HG03095 (cell line): ENCODE data around the gene KCNQ1.

Experiments used
- ATAC-seq: cut with Tn5 transposase; IDR thresholded peaks from one replicate; pipeline ENCODE4 v1.9.1; 2021; ENCODE audit warnings: moderate library complexity; ENCODE audit not compliant: unreplicated experiment

KCNQ1 gene

GRCh38 chr11:2549876-2550605 is 105.2 kb downstream of the KCNQ1 start:
- ATAC-seq, result no peak

DNA sequence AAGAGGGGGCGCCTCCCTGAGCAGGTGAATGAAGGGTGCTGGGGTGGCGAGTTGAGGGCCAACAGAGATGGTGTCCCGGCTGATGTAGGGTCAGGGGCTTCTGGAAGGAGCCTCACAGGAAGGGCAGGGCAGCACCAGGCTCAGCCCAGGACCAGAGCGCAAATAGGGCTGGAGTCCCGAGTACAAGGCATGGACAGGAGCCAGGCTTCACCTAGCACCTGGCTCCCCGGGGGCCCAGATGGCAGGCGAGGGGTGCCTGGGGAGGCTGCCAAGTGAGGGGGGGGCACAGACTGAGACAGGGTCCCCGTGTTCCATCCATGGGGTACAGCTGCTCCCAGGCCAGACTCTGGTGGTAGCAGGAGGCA is 105.8 kb downstream of the KCNQ1 start:
- ATAC-seq, result no peak

- no peak for ATAC-seq
Measured at GRCh38 chr11:2551131-2551530, 106.3 kb downstream of the KCNQ1 start.

- no peak for ATAC-seq
Measured at GRCh38 chr11:2552210-2552609, 107.4 kb downstream of the KCNQ1 start.

DNA sequence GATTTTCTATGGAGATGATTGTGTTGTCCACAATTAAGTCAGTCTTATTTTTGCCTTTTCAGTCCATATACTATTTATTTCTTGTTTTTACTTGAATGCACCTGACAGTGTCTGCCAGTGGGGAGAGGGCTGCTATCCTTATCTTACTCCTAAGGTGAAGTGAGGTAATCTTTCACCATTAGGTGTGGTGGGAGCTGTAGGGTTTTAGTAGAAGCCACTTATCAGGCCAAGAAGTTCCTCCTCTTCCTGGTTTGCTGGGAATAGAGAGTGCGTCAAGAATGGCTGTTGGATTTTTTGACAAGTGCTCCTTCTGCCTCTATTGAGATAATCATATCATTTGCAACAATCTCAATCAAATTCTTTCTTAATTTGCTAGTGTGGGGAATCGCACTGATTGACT is 108.4 kb downstream of the KCNQ1 start:
- ATAC-seq, result no peak

DNA sequence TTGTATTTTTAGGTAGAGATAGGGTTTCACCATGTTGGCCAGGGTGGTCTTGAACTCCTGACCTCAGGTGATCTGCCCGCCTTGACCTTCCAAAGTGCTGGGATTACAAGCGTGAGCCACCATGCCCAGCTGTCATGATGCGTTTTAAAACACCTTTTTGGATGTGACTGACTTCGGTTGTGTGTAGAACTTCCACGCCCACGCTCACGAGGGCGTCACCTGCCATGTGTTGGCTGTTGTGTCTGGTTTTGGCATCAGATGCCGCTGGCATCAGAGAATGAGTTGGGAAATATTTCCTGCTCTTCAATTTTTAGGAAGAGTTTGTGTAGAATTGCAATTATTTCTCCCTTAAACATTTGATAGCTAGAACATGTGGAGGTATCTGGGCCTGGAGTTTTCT is 109.1 kb downstream of the KCNQ1 start:
- ATAC-seq, result no peak

DNA sequence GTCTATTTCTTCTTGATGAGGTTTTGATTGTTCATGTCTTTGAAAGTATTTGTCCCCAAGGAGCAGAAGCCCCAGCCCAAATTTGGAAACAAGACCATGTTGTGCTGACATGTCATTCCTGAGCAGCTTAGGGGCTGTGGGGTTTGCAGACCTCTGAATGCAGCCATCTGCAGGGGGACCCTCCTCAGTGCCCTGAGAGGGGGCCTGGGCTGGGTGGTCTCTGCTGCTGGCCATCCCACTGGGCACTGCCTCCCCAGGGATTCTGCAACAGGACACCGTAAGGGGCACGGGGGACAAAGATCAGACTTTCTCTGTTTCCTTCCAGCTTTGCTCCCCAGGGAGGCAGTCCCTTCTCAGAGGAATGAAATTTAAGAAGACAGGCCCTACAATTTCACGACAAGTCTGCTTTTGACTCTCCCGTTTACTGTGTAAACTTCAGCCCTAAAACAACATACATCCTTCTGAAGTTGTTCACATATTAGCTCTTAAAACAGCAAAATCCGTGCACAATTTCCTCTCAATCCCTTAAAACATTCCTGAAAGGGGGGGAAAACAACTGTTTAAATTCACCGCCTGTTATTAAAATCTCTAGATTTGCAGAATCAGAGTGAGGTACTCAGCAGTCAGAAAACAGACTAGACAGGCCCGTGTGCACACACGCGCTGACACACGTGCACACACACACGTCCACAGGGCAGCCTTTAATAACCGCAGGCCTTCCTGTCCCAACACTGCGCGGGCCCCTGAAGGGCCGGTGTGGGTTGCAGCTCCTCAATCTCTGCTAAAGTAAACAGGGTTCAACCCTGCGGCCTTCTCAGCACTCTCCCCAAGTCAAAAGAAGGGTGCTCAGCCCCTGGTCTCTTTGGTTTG is 109.8 kb downstream of the KCNQ1 start:
- ATAC-seq, result no peak

GRCh38 chr11:2555336-2555735 is 110.5 kb downstream of the KCNQ1 start:
- ATAC-seq, result no peak

- ATAC-seq, result no peak
Measured at GRCh38 chr11:2555891-2556290, 111.1 kb downstream of the KCNQ1 start.

DNA sequence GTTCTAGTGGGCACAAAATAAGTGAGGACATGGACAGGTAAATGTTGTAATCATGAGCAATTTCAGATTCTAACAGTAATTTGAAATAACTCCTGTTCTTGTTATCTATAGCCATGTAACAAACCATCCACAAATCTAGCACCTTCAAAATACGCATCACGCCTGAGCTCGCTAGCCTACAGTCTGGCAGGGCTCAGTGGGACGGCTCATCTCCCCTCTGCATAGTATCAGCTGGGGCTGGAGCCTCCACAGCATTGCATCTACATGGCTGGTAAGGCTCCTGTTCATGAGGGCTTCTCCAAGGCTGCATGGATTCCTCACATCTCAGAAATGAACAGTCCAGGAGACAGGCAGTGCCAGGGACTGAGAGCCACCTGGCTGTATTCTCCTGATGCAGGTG is 112.6 kb downstream of the KCNQ1 start:
- no peak for ATAC-seq

DNA sequence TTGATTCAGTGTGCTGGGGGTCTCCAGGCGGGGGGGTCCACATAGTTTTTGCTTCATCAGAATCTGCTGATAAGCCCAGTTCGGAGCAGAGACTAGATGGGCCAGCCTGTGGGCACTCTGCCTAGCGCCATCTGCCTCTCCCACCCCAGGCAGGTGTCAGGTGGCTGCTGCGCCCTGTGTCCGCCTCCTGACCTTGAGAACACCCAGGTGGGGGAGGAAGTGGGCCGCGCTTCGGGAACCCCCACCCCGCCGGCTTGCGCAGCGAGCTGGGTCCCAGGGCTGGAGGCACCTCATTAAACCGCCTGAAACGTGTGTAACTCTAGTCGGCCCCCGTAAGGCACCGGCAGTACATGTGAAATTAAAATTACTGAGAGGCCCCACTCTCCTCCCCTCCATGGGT is 113.6 kb downstream of the KCNQ1 start:
- ATAC-seq, result no peak

DNA sequence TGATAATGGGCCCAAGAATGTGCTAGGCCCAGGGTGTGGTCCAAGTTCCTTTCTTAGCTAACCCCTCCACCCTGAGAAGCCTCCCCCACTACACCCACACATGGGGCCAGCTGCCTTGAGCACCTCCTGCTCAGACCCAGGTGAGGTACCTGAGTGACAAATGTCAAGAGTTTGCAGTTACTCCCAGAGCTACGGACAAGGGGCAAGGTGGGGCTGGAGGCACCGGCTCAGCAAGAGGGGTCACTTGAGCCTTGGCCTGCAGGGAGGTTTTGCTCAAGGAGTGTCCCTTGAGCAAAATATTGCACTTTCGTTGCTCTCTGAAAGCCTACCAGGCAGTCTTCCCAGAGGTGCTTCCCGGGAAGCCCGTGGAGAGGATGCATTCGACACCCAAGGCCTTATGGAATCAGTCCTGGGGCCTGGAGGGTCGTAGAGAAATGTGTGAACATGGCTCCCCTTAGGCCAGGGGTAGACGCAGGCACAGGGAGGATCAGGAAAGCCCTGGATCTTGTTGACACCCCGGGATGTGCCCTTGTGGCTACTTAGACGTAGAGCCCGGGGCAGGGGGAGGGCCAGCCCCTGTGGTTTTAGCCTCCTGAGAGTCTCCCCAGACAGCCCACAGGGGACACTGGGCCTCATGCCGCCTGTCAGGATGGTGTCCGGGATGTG is 114.2 kb downstream of the KCNQ1 start:
- ATAC-seq, result no peak

DNA sequence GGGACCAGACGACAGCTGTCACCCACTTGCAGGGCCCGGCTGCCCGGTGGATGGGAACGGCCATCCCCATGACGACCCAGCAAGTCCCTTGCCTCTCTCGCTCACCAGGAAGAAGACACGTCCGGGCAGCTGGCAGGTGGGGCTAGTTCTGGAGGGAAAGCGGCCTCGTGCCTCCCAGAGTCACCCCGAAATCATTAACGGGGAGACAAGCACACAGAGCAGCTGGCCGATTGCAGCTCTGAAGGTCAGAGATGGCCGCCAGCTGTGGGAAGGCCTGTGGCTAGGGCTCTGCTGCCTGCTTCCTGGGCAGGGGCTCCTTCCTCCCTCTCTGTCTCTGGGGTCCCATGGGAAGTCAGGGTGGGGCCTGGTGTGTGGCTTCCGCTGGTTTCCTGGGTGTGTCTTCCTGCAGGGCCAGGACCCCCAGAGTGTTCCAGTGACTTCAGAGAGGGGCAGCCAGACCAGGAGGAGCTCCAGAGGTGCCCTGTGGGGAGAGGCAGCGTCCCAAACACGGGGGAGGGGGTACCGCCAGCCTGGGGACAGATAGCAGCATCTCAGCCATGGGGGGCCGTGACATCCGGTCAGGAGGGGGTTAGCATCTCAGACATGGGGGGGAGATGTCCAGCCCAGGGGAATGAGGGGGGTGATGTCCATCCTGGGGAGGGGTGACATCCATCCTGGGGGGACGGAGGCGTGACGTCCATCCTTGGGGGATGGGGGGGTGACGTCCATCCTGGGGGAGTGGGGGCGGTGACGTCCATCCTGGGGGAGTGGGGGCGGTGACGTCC is 114.9 kb downstream of the KCNQ1 start:
- no peak for ATAC-seq

DNA sequence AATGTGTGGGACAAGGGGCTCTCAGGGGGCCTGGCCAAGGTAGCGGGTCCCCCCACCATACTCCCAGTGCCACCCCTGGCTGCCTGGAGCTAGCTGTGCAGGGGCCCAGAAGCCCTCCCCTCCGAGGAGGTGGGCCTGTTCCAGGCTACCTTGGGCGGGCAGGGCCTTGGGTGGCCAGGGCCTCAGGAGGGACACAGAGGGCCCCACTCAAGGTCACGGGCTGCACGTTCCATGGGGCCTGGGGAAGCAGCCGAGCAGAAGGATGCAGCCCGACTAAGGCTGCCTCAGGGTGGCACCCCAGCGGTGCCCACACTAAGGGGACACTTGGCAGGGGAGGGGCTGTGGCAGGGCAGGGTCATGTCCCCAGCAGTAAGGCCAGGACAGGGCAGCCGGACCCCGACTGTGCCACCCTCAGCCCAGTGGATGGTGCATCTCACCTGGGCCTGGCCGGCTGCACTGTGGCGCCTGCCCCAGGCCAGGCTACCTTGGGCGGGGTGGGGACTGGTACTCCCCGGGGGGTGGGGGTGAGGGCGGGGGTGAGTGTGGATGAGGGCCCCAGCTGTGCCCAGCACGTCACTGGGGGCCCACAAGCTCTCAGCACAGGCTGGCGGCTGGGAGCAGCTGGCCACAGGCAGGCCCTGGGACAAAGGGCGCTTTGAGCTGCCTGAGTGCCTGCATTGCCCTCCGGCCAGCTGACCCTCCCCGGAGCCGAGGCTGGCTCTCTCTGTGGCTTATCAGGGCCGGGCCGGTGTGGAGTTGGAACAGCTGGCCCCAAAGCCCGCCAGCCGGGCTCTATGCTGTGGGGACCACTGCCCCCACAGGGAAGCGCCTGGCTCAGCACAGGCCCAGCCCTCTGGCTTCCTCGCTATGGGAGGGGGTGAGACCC is 117.1 kb downstream of the KCNQ1 start:
- no peak for ATAC-seq

GRCh38 chr11:2562890-2563212 is 118.0 kb downstream of the KCNQ1 start:
- no peak for ATAC-seq

GRCh38 chr11:2563213-2564007 is 118.6 kb downstream of the KCNQ1 start:
- no peak for ATAC-seq

- ATAC-seq, result no peak
Measured at GRCh38 chr11:2564008-2564530, 119.3 kb downstream of the KCNQ1 start.

DNA sequence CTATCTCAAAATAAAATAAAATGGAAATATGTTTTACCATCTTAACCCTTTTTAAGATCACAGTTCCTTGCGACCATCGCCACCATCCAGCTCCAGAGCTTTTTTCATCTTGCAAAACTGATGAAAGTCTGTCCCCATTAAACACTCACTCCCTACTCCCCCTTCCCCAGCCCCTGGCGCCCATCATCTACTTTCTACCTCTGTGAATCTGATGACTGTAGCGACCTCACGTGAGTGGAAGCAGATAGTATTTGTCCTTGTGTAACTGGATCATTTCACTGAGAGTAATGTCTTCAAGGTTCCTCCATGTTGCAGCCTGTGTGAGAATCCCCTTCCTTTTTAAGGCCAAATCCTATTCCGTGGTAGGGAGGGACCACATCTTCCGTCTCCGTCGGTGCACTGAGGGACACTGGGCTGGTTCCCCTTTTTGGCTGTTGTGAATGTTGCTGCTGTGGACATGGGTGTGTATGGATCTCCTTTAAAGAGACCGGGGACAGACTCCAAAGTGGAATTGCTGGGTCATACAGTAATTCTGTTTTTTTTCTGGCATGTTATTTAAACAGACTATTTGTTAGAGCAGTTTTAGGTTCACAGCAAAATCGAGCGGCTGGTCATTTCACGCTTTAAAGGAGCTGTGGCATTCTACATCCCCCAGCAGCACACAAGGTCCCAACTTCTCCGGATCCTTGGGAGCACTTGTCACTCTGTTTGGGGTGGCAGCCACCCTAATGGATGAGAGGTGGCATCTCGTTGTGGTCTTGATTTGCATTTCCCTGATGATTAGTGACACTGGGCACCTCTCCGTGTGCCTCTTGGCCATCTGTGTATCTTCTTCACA is 120.0 kb downstream of the KCNQ1 start:
- no peak for ATAC-seq
